ENCODE data around the gene CDH22.

DNA sequence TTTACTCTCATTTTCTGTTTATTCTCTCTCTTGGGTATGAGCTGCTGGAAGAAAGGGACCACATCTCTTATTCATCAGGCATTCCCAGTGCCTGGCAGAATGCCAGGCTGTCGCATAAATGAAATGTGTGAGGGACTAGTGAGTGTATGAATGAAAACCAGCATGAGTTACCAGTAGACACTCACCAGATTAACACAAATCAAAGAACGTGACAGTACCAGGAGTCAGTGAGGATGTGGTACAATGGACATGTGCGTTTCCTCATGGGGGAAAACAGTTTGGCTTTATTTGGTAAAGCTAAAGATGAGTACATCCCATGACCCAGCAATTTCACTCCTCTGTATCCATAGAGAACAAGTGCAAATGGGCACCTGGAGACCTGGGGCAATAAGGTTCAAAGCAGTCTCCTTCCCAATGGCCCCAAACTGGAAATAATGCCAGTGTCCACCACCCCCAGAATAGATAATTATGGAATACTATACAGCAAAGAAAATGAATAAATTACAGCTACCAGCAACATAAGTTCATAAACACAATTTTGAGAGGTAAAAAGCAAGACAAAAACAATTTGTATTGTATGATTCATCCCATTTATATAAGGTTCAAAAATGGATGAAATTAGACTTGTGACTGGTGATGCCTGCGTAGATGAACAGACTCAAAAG lies 93.3 kb downstream of the CDH22 start:
- TF ChIP-seq, protein P1, sequence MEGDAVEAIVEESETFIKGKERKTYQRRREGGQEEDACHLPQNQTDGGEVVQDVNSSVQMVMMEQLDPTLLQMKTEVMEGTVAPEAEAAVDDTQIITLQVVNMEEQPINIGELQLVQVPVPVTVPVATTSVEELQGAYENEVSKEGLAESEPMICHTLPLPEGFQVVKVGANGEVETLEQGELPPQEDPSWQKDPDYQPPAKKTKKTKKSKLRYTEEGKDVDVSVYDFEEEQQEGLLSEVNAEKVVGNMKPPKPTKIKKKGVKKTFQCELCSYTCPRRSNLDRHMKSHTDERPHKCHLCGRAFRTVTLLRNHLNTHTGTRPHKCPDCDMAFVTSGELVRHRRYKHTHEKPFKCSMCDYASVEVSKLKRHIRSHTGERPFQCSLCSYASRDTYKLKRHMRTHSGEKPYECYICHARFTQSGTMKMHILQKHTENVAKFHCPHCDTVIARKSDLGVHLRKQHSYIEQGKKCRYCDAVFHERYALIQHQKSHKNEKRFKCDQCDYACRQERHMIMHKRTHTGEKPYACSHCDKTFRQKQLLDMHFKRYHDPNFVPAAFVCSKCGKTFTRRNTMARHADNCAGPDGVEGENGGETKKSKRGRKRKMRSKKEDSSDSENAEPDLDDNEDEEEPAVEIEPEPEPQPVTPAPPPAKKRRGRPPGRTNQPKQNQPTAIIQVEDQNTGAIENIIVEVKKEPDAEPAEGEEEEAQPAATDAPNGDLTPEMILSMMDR (IDR thresholded peaks at IDR 0.05), result no peak
- no peak for TF ChIP-seq POLR2A (IDR thresholded peaks at IDR 0.05)

All from right lobe of liver (tissue), 4 donors.